Progenitor cell of endocrine pancreas (in vitro differentiated cells): Measurements from ENCODE around the gene CNPY1. TPM values are rescaled to one million over a fixed set of nuclear protein-coding genes. Genes with fewer than 3 reads are reported as not detected.
"Not testable (repeated sequence)": the region's sequence is repeated elsewhere in the genome, so short reads cannot be mapped to it uniquely, and the experiment has no call there.

ENCODE experiments used
- DNase-seq: peaks from one replicate; pipeline ENCODE4 v3.0.0; 2021; ENCODE audit warnings: low spot score; ENCODE audit not compliant: unreplicated experiment
- H3K27ac Mint-ChIP-seq: 2 replicates; pipeline ENCODE4 v1.8.0; 2021; ENCODE audit warnings: mild to moderate bottlenecking, moderate library complexity, mixed read lengths
- H3K27me3 Mint-ChIP-seq: 2 replicates; pipeline ENCODE4 v1.8.0; 2021; ENCODE audit warnings: mixed read lengths
- H3K36me3 Mint-ChIP-seq: 2 replicates; pipeline ENCODE4 v1.8.0; 2022; ENCODE audit warnings: mixed read lengths; ENCODE audit not compliant: insufficient read depth
- H3K4me1 Mint-ChIP-seq: 2 replicates; pipeline ENCODE4 v1.8.0; 2021; ENCODE audit warnings: low read depth, mixed read lengths
- H3K4me3 Mint-ChIP-seq: 2 replicates; pipeline ENCODE4 v1.8.0; 2021; ENCODE audit warnings: low read depth, mild to moderate bottlenecking, moderate library complexity, mixed read lengths
- H3K9me3 Mint-ChIP-seq: 2 replicates; pipeline ENCODE4 v1.8.0; 2021; ENCODE audit warnings: low read depth, mixed read lengths
- CTCF ChIP-seq: fragments of 200-600 bp; sonication (generic); IDR thresholded peaks from one replicate; pipeline ENCODE4 v1.5.0; 2021; ENCODE audit warnings: antibody characterized with exemption, mild to moderate bottlenecking; ENCODE audit not compliant: unreplicated experiment
- long read RNA-seq: library from polyadenylated mRNA; unstranded; transcript quantifications from one replicate; pipeline ENCODE4 v2.0.0, GENCODE V29; 2020
- total RNA-seq: library from RNA; stranded (reverse); gene quantifications from 2 replicates; pipeline ENCODE4 v1.2.1, GENCODE V29; 2021

The CNPY1 gene
- not detected in 2 replicates for total RNA-seq
- long read RNA-seq: 0 reads

GRCh38 chr7:155546449-155546848 lies at the start of gene CNPY1:
Gene CNPY1 (minus strand): TSS chr7:155546559. CDS start chr7:155545929, 630 bp downstream.
- not testable (repeated sequence) for H3K36me3 Mint-ChIP-seq, H3K4me3 Mint-ChIP-seq, H3K27ac Mint-ChIP-seq, H3K4me1 Mint-ChIP-seq, H3K9me3 Mint-ChIP-seq, DNase-seq
- peaks cover 19% of the 10 kb centered on the region for H3K27me3 Mint-ChIP-seq

GRCh38 chr7:155594961-155595366 lies 48.6 kb upstream of the CNPY1 start:
- Mint-ChIP-seq H3K27ac (no peak overlapping the region), H3K9me3 (no peaks in the 10 kb centered on the region), H3K4me3 (no peak overlapping the region), H3K4me1 (peaks cover 29% of the 10 kb centered on the region), H3K36me3 (no peaks in the 10 kb centered on the region), H3K27me3 (peaks cover 12% of the 10 kb centered on the region)
- no peak for DNase-seq
- TF ChIP-seq CTCF: no peak

- no peak overlapping the region for H3K27ac Mint-ChIP-seq
- H3K27me3 Mint-ChIP-seq: peaks cover 10% of the 10 kb centered on the region
- H3K36me3 Mint-ChIP-seq: no peaks in the 10 kb centered on the region
- no peak for TF ChIP-seq CTCF
- H3K4me1 Mint-ChIP-seq: peaks cover 29% of the 10 kb centered on the region
- H3K9me3 Mint-ChIP-seq: no peaks in the 10 kb centered on the region
- H3K4me3 Mint-ChIP-seq: no peak overlapping the region
- DNase-seq: no peak
These were observed 47.9 kb upstream of the CNPY1 start for GRCh38 chr7:155594163-155594732.

GRCh38 chr7:155593461-155594162 lies 47.3 kb upstream of the CNPY1 start:
- no peaks in the 10 kb centered on the region for H3K36me3 Mint-ChIP-seq
- H3K4me3 Mint-ChIP-seq: no peak overlapping the region
- peaks cover 5% of the 10 kb centered on the region for H3K27me3 Mint-ChIP-seq
- H3K4me1 Mint-ChIP-seq: peaks cover 25% of the 10 kb centered on the region
- no peak for TF ChIP-seq CTCF
- no peaks in the 10 kb centered on the region for H3K9me3 Mint-ChIP-seq
- no peak for DNase-seq
- no peak overlapping the region for H3K27ac Mint-ChIP-seq

GRCh38 chr7:155591055-155591775 lies 44.9 kb upstream of the CNPY1 start:
- Mint-ChIP-seq H3K4me3 (no peak overlapping the region), H3K4me1 (peaks cover 9% of the 10 kb centered on the region), H3K36me3 (no peaks in the 10 kb centered on the region), H3K27me3 (peaks cover 13% of the 10 kb centered on the region), H3K9me3 (no peaks in the 10 kb centered on the region), H3K27ac (no peak overlapping the region)
- no peak for TF ChIP-seq CTCF
- DNase-seq: no peak
